Kidney capillary endothelial cell (primary cell): Measurements from ENCODE around the gene ZNF136.
A peak's percentile ranks its signal among the peaks of the same experiment; 100 is the strongest.

Source experiments
- DNase-seq: peaks from one replicate; pipeline ENCODE4 v3.0.0-alpha.2; 2018; ENCODE audit warnings: low spot score

Gene ZNF136

DNA sequence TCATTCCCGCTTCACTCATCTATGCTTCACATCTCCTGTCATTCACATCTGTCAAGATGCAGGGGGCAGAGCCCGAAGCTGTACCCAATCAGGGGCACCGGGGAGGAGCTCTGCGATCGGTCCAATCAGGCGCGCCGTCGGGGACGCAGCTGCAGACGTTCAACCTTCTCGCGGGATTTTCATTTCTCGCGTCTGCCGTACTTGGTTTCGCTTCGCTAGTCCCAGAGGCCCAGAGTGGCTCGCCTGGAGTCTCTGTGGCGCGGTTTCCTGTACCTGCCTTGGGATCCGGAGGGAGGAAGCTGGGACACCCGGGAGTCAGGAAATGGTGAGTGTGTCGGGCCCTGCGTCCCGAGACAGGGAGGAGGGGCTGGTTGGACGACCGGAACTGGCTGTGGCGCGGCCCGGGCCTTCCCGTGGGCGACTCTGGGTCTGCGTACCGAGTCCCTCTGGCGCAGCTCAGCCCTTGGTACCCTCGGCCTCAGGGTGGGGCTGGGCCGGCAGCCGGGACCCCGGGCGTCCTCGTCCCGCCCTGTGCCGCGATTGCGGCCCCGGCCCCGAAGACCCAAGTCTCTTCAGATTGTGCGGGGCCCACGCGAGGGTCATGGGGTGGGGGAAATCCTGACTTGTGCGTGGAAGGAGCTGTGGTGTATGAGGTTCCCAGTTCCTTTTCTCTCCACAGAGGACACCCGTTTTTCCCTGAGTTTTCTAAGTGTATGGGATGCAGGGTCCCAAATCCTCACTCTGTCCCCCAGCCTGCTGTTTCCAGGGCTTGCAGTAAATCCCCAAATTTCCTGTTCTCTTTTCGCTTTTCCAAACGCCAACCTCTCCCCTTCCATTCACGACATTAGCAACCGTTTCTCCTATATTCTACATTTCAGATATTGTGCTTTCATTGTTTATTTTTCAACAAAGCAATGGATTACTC lies at the start of gene ZNF136:
TSS of gene ZNF136 (plus strand) at position 215 of the 925 bp plus-strand sequence. CDS start at position 323, 108 bp downstream.
- peak; percentile 97 for DNase-seq

DNA sequence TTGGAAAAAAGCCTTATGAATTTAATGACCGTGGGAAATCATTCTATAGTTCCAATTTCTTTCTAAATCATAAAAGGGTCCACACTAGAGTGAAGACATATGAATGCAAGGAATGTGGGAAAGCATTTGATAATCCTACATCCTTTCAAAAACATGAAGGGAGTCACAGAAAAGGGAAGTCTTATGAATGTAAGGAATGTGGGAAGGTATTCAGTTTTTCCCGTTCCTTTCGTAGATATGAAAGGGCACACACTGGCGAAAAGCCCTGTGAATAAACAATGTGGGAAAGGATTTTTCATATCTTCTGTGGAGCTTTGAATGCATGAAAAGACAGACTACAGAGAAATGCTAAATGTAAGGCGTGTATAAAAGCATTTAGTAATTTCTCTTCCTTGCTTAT lies 49.8 kb upstream of the ZNF136 start:
- DNase-seq: no peak

DNA sequence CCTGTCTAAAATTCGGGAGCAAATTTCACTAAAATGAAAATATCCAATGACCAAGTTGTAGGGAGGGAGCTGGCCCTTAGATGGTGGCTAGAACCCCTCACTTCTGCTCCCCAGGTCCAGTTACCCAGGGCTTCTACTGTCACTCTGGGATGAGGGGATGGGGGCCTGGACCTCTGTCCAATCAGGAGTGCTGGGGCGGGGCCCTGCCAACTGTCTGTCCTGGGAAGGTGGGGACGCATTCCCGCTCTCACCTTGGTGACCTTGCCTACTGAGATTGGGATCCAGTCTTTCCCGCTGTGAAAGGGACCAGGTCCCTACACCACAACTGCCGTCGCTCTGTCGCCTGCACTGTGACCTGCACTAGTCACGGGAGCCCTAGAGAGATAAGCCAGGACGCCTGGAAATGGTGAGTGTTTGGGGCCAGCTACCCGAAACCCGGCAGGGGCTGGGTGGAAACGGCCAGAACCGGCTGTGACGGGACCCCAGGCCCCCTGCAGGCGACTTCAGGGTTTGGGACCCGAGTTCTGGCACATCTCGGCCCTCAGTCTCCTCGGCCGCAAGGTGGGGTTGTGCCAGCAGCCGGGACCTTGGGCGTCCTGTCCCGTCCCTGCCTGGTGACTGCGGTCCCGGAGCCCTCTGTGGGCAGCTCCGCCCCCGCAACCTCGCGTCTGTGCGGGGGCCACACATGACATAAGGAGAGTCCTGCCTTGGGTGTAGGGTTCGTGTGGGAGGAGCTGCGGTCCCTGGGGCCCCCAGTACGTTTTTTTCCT lies 45.5 kb upstream of the ZNF136 start:
- DNase-seq: no peak

DNA sequence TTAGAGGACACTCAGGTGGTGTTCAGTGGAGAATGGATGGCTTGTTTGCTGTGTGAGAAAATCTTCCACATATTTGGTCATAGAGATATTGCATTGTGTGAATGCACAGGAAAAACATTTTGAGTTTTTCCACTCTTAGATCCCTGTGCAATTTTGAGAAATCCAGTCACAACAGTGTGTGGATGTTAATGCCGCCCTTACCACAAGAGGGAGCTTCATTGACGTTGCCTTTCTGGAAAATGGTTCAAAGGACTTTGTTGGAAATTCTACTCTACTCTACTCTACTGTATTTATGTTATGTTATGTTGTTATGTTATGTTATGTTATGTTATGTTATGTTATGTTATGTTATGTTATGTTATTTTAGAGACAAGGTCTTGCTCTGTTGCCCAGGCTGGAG lies 36.2 kb upstream of the ZNF136 start:
- DNase-seq: no peak

DNA sequence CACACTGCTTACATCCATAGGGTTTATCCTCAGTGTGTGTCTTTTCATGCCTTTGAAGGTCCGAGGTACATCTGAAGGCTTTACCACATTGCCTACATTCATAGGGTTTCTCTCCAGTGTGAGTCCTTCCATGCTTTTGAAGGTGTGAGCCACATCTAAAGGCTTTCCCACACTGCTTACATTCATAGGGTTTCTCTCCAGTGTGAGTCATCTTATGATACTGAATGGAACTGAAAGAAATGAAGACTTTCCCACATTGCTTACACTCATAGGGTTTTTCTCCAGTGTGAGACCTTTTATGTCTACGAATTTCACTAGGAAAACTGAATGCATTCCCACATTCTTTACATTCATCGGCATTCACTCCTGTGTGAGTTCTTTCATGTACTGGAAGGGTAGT lies 29.8 kb upstream of the ZNF136 start:
- no peak for DNase-seq

DNA sequence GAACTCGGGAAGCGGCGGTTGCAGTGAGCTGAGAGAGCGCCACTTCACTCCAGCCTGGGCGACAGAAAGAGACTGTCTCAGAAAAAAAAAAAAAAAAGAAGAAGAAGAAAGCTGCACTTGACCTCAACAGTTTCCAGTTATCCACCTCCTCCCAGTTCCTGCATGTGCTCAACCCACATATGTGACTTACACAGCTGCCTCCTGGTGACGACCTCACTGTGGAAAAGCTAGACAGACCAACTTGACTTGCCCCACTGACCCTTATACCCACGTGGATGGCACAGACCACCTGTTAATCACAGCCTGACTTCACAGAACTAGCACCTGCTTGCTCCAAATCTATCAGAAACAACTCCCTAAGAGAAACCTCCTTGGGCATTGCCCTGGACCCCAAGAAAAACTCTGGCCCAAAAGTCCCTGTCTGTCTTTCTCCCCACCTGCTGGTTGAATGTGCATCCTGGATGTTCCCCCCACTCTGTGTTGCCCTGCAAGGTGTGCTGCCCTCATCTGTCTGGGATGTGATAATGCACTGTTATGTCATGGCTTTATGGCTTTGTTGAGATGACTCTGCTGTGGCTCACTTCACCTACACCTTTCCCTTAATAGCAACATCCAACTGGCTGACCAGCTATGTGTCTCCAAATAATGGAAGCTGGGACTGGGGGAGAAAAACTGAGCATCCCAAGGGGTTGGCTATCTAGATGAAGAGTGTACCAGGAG lies 25.5 kb upstream of the ZNF136 start:
- DNase-seq: no peak

DNA sequence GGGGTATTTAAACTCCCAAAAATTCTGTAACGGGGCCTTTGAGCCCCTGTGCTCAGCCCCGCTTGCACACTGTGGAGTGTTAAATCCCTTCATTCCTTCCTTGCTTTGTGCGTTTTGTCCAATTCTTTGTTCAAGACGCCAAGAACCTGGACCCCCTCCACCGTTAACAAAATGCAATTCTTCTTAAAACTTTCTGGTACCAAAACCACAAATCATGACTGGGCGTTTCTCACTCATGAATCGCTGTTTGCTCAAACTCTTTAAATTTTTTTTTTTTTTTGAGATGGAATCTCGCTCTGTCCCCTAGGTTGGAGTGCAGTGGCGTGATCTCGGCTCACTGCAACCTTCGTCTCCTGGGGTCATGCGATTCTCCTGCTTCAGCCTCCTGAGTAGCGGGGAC lies 23.6 kb upstream of the ZNF136 start:
- DNase-seq: no peak

DNA sequence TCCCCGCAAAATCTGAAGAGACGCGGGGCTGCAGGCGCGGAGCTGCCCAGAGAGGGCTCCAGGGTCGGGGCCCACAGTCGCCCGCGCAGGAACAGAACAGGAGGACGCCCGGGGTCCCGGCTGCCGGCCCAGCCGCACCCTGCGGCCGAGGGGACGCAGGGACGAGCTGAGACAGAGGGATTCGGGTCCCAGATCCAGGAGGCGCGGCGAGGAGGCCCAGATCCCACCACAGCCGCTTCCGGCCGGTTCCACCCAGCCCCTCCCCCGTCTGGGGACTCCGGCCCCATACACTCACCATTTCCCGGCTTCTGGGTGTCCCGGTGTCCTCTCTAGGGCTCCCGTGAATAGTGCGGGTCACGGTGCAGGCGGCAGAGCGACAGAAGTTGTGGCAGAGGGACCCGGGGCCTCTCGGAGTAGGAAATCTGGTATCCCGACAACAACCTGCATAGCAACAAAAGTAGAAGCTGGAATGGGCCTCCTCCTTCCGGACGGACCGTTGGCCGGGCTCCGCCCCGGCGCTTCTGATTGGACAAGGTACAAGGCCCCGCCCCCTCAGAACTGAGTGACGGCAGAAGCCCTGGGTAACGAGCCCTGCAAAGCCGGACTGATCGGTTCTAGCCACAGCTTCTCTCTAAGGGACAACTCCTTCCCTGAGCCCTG lies 22.9 kb upstream of the ZNF136 start, which contains the start of gene ZNF20:
TSS of gene ZNF20 (minus strand) at position 466 of the 660 bp plus-strand sequence. CDS start at position 298, 168 bp downstream.
- DNase-seq: peak; percentile 82

DNA sequence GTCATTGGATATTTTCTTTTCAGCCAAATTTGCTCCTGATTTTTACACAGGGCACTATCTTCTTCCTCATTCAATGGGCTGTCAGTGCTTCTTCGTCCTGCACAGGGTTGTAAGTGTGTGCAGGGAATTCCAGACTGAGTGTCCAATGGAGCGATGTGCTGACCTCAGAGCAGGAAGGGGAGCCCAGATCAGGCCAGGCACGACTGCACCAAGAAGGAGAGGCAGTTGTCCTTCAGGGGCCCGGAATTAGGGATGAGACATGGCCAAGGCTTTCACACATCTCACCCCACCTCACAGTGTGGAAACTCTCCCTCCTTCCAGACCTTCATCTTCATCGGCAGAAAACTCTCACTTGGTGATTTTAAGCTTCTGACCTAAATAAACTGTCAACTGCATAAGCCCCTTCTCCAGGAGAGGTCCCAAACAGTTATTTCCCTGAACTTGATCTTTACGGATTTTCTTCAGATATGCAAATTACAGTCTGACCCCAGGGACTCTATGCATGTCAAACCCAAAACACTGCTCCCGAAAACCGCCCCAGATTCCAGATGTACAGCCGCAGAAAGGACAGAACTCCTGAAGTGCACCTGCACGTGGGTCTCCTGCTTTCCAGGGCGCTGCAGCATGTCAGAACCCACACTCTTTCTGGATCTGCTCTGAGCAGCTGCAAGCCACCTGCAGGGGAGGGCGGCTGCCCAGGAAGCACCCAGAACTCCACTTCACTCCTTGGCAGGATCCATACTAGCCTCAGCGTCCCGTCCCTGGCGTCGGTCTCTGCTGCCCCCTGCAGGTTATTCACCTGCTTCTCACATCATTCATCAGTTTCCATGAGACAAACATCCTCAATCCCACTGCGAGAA lies 22.1 kb upstream of the ZNF136 start:
- peak; percentile 57 for DNase-seq

DNA sequence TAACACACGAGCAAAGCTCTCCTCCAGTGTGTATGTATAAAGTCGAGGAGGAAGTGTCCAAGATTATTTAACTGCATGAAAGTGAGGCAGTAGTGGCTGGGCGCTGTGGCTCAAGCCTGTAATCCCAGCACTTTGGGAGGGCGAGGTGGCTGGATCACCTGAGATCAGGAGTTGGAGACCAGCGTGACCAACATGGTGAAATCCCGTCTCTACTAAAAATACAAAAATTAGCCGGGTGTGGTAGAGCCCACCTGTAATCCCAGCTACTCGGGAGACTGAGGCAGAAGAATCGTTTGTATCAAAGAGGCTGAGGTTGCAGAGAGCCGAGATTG lies 21.5 kb upstream of the ZNF136 start:
- no peak for DNase-seq

DNA sequence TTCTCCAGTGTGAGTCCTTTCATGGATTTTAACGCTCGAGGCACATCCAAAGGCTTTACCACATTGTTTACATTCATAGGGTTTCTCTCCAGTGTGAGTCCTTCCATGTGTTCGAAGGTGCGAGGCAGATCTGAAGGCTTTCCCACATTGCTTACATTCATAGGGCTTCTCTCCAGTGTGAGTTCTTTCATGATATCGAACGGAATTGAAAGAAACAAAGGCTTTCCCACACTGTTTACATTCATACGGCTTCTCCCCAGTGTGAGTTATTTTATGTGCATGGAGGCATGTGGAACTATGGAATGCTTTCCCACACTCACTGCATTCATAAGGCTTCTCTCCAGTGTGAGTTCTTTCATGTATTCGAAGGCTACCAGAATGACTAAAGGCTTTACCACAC lies 17.5 kb upstream of the ZNF136 start:
- no peak for DNase-seq

DNA sequence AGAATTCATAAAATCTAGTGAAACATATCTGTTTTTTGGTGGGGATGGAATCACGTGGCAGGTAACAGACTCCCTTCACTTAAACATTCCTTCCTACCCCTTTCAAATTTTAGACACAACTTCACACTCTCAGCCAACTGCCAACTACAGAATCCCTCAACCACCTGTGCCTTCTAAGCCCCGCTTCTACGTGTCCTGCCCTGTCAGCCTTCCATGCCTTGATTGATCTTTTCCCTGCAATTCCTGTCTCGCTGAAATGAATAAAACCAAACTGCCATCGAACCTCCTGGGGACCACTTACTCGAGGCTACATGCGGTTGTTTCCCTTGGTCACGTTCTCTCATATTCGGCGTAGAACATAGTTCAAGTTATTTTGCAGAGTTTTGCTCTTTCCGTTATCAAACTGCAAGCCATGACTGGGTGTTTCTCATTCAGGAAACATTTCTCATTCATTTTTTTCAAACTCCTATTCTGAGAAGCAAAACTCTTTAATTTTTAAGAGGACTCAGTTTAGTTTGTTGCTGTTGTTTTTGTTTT lies 7.5 kb upstream of the ZNF136 start:
- DNase-seq: no peak

DNA sequence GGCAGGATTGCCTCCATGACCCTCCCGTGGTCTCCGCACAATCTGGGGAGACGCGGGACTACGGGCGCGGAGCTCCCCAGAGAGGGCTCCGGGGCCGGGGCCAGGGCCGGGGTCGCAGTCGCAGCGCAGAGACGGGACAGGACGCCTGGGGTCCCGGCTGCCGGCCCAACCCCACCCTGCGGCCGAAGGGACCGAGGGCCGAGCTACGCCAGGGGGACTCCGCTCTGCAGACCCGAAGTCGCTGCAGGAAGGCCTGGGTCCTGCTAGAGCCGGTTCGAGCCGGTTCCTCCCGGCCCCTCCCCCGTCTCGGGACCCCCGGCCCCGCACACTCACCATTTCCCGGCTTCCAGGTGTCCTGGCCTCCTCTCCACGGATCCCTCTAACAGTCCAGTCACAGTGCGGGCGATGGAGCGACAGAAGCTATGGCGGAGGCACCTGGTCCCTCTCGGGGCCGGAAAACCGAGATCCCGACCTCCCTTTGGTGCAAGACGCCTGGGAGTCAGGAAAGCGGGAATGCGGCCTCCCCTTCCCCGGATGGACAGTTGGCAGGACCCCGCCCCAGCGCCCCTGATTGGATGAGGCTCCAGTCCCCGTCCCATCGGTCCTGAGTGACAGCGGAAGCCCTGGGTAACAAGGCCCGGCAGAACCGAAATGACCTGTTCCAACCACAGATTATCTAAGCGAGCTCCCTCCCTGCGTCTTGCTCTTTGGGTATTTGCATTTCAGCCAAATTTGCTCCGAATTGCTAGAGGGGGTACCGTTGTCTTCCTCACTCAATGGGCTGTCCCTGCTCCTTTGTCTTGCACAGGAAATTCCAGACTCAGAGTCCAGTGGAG lies 6.5 kb upstream of the ZNF136 start, which contains the start of gene ZNF625:
TSS of gene ZNF625 (minus strand) at position 512 of the 836 bp plus-strand sequence. CDS start at position 336, 176 bp downstream.
- peak; percentile 63 for DNase-seq

DNA sequence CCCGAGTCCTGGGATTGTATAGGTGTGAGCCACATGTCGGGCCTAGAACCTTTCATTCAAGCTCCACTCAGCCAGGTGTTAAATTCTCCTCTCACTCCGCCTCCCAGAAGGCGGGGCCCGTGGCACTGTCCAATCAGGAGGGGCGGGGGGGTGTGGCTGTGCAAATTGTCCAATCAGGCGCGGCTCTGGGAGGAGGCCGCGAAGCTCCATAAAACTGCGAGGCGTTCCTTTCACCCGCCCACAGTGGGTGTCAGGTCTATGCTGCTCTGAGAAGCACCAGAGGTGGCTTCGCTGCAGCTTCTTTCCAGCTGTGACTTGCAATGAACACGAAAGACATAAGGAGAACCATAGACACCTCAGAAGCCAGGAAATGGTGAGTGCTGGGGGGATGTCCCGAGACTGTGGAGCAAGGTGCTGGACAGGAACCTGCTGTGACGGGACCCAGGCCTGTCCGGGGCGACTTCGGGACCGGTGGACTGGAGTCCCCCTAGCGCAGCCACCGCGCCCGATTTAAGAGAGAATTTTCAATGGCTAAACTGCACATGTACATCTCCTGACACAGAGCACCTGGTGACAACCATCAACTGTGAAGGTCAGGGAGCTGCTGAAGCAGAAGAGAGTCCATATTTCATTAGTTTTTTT lies 3.0 kb upstream of the ZNF136 start:
- no peak for DNase-seq

DNA sequence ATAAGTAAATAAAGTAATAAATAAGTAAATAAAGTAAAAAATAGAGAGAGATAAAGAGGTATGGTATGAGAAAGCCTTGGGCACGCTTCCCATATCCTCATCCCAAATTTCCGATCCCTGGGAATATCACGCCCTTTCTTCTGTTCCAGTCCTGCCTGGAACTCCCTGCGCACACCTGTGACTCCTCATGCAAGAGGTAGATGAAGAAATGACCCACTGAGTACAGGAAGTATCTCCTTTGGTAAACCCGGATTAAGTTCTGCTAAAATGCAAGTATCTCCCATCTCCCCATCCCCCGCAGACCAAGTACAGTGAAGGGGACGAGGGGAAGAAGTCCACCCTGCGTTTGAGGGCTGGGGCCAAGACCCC lies 399 bp upstream of the ZNF136 start:
- no peak for DNase-seq

DNA sequence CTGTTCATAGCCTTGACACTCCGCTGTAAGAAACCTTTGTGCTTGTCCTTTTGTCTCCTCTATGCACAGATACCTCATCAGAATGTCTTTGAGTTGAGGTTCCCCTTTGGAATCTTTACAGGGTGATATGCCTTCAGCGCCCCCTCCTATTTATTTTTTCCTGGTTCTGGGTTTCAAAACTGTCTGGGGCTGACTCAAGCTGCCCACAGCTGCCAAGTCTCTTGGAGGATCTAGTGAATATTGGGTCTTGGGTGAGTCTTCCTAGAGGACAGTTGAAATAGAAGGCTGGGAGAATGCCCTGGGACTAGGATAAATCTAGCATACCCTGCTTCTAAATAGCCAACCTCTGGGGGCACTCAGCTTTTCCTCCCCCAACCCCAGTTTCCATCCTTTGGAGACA lies 930 bp downstream of the ZNF136 start:
- DNase-seq: peak; percentile 39

DNA sequence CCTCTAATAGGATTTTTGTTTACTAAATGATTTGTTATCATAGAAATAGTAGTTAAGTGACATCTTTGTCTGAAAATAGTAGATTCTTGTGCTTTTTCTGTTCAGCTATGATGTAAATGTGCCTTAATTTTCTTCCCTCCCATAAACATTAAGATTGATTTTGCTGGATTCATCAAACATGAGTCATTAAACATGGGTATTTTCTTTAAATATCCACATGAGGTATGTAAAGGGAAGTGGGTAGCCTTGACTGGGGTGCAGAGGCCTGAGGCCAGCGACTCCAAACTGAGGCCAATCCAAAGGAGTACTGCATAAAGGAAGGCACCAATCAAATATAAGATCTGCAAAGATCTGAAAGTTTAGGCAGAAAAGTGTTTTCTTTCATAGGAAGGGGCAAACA lies 3.7 kb downstream of the ZNF136 start:
- no peak for DNase-seq

DNA sequence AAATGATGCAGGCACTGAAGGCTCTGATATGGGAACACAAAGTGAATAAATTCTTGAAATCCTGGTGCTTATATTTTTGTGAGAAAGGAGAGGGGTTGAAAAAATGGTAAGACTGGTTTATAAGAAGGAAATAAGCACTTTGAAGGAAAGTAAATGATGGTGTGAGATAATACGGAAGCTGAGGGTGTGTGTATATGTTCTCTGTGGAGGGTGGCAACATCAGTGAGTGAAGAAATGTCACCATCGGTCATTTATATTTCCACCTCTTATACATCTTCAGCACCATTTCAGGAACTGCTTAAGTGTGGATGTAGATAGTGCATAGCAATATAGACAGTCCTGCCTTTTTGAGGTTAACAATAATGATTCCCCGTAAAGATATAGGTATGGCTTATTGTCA lies 17.5 kb downstream of the ZNF136 start:
- DNase-seq: no peak

DNA sequence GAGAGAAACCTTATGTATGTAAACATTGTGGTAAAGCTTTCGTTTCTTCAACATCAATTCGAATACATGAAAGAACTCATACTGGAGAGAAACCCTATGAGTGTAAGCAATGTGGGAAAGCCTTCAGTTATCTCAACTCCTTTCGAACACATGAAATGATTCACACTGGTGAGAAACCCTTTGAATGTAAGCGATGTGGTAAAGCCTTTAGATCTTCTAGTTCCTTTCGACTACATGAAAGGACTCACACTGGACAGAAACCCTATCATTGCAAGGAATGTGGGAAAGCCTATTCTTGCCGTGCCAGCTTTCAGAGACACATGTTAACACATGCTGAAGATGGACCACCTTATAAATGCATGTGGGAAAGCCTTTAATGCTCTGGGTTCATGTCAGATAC lies 24.7 kb downstream of the ZNF136 start:
- DNase-seq: no peak
